Thoracic aorta (tissue), 2 donors: ENCODE results near the gene ENPP1. TPM values are rescaled to one million over a fixed set of nuclear protein-coding genes. Genes with fewer than 3 reads are reported as not detected.

ENCODE experiments used
- ATAC-seq: fragments of 150-250 bp; one replicate; pipeline ENCODE4 v1.8.0; 2017; ENCODE audit warnings: low read depth; ENCODE audit not compliant: insufficient number of reproducible peaks, low FRiP score
- DNase-seq: peaks from one replicate; pipeline ENCODE4 v3.0.0-alpha.2; 2020; ENCODE audit warnings: low spot score
- H3K27ac ChIP-seq, 2 donors: fragments of 200-600 bp; sonication (generic); 1 replicate in 1 of 2; 2 replicates in 1 of 2; pipeline ENCODE4 v1.5.1; 2016; ENCODE audit warnings: mild to moderate bottlenecking in 2 of 2, moderate library complexity in 2 of 2
- H3K27me3 ChIP-seq: fragments of 200-600 bp; sonication (generic); replicated peaks from 2 replicates; pipeline ENCODE4 v1.6.0; 2016; ENCODE audit warnings: mild to moderate bottlenecking; ENCODE audit not compliant: insufficient read depth
- H3K36me3 ChIP-seq: fragments of 200-600 bp; sonication (generic); one replicate; pipeline ENCODE4 v1.5.1; 2016
- H3K4me1 ChIP-seq, 2 donors: fragments of 200-600 bp; sonication (generic); 1 replicate in 1 of 2; 2 replicates in 1 of 2; pipeline versions ENCODE4 v1.5.1 to v1.6.0; 2016; ENCODE audit warnings: low read depth in 2 of 2, mild to moderate bottlenecking in 1 of 2; ENCODE audit not compliant: control insufficient read depth in 1 of 2
- H3K4me3 ChIP-seq: fragments of 200-600 bp; sonication (generic); 2 replicates; pipeline ENCODE4 v1.5.1; 2016; ENCODE audit warnings: mild to moderate bottlenecking
- H3K9me3 ChIP-seq: fragments of 200-600 bp; sonication (generic); 2 replicates; pipeline ENCODE4 v1.5.1; 2016
- CTCF ChIP-seq: fragments of 200-600 bp; sonication (generic); IDR thresholded peaks from one replicate; pipeline ENCODE4 v1.5.1; 2019; ENCODE audit warnings: antibody characterized with exemption
- total RNA-seq, 2 donors: library from RNA; depleted of rRNA; stranded (reverse); fragments of >200 nt; gene quantifications; one replicate each; pipeline versions ENCODE4 v1.1.0 to v1.2.3, GENCODE V29; 2016

The ENPP1 gene
- total RNA-seq, 2 donors from 2014 or later, result 27.8 to 40.5 TPM

- H3K4me1 ChIP-seq, result peaks cover 14 to 39% of the 10 kb centered on the region in 2 donors
- ATAC-seq (no peak), DNase-seq (no peak)
- no peaks in the 10 kb centered on the region for H3K36me3 ChIP-seq
- H3K9me3 ChIP-seq, result no peaks in the 10 kb centered on the region
- no peaks in the 10 kb centered on the region for H3K27me3 ChIP-seq
- H3K4me3 ChIP-seq, result no peak overlapping the region
- H3K27ac ChIP-seq, result peak overlapping the region; percentile 43 to 69
- no peak for TF ChIP-seq CTCF
These were observed 3.7 kb upstream of the ENPP1 start for GRCh38 chr6:131804131-131804530.

GRCh38 chr6:131807321-131807643 is 538 bp upstream of the ENPP1 start:
- TF ChIP-seq CTCF, result no peak
- peak overlapping the region; percentile 69 to 79 for H3K27ac ChIP-seq
- H3K36me3 ChIP-seq, result no peaks in the 10 kb centered on the region
- no peaks in the 10 kb centered on the region for H3K9me3 ChIP-seq
- peaks cover 14 to 57% of the 10 kb centered on the region in 2 donors for H3K4me1 ChIP-seq
- no peak for DNase-seq
- ATAC-seq, result no peak
- H3K27me3 ChIP-seq, result no peaks in the 10 kb centered on the region
- peak overlapping the region; percentile 86 for H3K4me3 ChIP-seq

GRCh38 chr6:131808460-131809269 is 845 bp downstream of the ENPP1 start:
- Histone ChIP-seq H3K4me3 (peak overlapping the region; percentile 84), H3K27ac (peak overlapping the region; percentile 80 to 82), H3K4me1 (peaks cover 14 to 55% of the 10 kb centered on the region in 2 donors), H3K9me3 (no peaks in the 10 kb centered on the region), H3K36me3 (no peaks in the 10 kb centered on the region), H3K27me3 (no peaks in the 10 kb centered on the region)
- DNase-seq (no peak), ATAC-seq (no peak)
- no peak for TF ChIP-seq CTCF

- peaks cover under 1 to 34% of the 10 kb centered on the region in 2 donors for H3K4me1 ChIP-seq
- H3K27me3 ChIP-seq, result no peaks in the 10 kb centered on the region
- H3K4me3 ChIP-seq, result no peak overlapping the region
- no peaks in the 10 kb centered on the region for H3K36me3 ChIP-seq
- no peaks in the 10 kb centered on the region for H3K9me3 ChIP-seq
- ATAC-seq (no peak), DNase-seq (no peak)
- H3K27ac ChIP-seq, result no peak overlapping the region
- no peak for TF ChIP-seq CTCF
These were observed 3.7 kb downstream of the ENPP1 start for GRCh38 chr6:131811500-131811899.

GRCh38 chr6:131813991-131814390 is 6.2 kb downstream of the ENPP1 start:
- no peak overlapping the region for H3K27ac ChIP-seq
- ATAC-seq (no peak), DNase-seq (no peak)
- no peak overlapping the region for H3K4me3 ChIP-seq
- H3K27me3 ChIP-seq, result no peaks in the 10 kb centered on the region
- TF ChIP-seq CTCF, result no peak
- H3K36me3 ChIP-seq, result no peaks in the 10 kb centered on the region
- H3K4me1 ChIP-seq, result peaks cover 0 to 25% of the 10 kb centered on the region in 2 donors
- H3K9me3 ChIP-seq, result no peaks in the 10 kb centered on the region
